ENCODE data around the gene TBC1D21. TPM values are rescaled to one million over a fixed set of nuclear protein-coding genes. Genes with fewer than 3 reads are reported as not detected.

The TBC1D21 gene
- total and polyA plus RNA-seq, 9 of the 15 experiments (the other 6 are each of a cell fraction or from before 2014, with no cell fraction given): not detected

- TF ChIP-seq FOXP4 (CRISPR knock-in tag; IDR thresholded peaks at IDR 0.05; ENCODE audit: borderline replicate concordance) (no peak), BMI1 (IDR thresholded peaks at IDR 0.05; ENCODE audit: low read length) (no peak), BRD4 (IDR thresholded peaks at IDR 0.05) (no peak), ZNF174 (CRISPR knock-in tag; IDR thresholded peaks at IDR 0.05) (no peak), ZNF253 (CRISPR knock-in tag; conservative IDR thresholded peaks at IDR 0.05) (no peak), COPS2 (conservative IDR thresholded peaks at IDR 0.05) (no peak), HDGF (IDR thresholded peaks at IDR 0.05) (no peak), E2F5 (CRISPR knock-in tag; IDR thresholded peaks at IDR 0.05) (no peak), RBM34 (IDR thresholded peaks at IDR 0.05; ENCODE audit: borderline replicate concordance, insufficient read depth, low read length) (no peak)
Measured at GRCh38 chr15:73839699-73840377, 33.5 kb upstream of the TBC1D21 start (continued).

All from K562 (cell line).